IMR-90 (cell line): ENCODE measurements around the gene TCP11L1. TPM values are rescaled to one million over a fixed set of nuclear protein-coding genes. Genes with fewer than 3 reads are reported as not detected.

Experiments used
- ATAC-seq: fragments of 200-7000 bp; cut with Tn5 transposase; 2 replicates; pipeline ENCODE4 v1.9.1; 2020; ENCODE audit warnings: low read depth, mild to moderate bottlenecking, moderate library complexity
- BruUV-seq: library from RNA; stranded (reverse); fragments of 400-500 nt; replicated peaks from 2 replicates; lab custom pipeline; 2021; lab: Mats Ljungman, UMichigan
- CTCF ChIA-PET: fragments of 300-600 bp; formaldehyde crosslinking; extraction: SDS; loops from one replicate; lab custom pipeline; 2021; ENCODE audit warnings: antibody characterized with exemption; lab: Yijun Ruan, JAX
- POLR2A ChIA-PET: fragments of 300-600 bp; sonication (Branson Sonifier 250); formaldehyde crosslinking; loops from one replicate; lab custom pipeline; 2022; ENCODE audit warnings: antibody characterized with exemption; ENCODE audit not compliant: unreplicated experiment; lab: Charles Lee
- DNase-seq: peaks from one replicate; pipeline ENCODE4 v3.0.0; 2013
- H2AFZ ChIP-seq: replicated peaks from 2 replicates; pipeline ENCODE3; 2013; ENCODE audit warnings: low read length, mild to moderate bottlenecking; ENCODE audit not compliant: poor library complexity
- H2AK5ac ChIP-seq: 2 replicates; pipeline ENCODE4 v1.6.1; 2013; ENCODE audit warnings: low read depth, low read length, inconsistent platforms
- H2AK9ac ChIP-seq: replicated peaks from 2 replicates; pipeline ENCODE3; 2013; ENCODE audit warnings: mild to moderate bottlenecking, low read depth, low read length, moderate library complexity; ENCODE audit not compliant: poor library complexity
- H2BK120ac ChIP-seq: 2 replicates; pipeline ENCODE4 v1.6.1; 2013; ENCODE audit warnings: low read depth, low read length, inconsistent platforms
- H2BK15ac ChIP-seq: 3 replicates; pipeline ENCODE4 v1.6.1; 2013; ENCODE audit warnings: low read depth, low read length, inconsistent platforms
- H2BK20ac ChIP-seq: 2 replicates; pipeline ENCODE4 v1.6.1; 2013; ENCODE audit warnings: low read depth, mild to moderate bottlenecking, inconsistent platforms, low read length, moderate library complexity
- H2BK5ac ChIP-seq: 2 replicates; pipeline ENCODE4 v1.6.1; 2013; ENCODE audit warnings: mild to moderate bottlenecking, low read depth, low read length, inconsistent platforms; ENCODE audit not compliant: poor library complexity, severe bottlenecking
- H3K14ac ChIP-seq: replicated peaks from 2 replicates; pipeline ENCODE4 v1.6.1; 2013; ENCODE audit warnings: low read depth, low read length, inconsistent platforms
- H3K18ac ChIP-seq: 2 replicates; pipeline ENCODE4 v1.6.1; 2013; ENCODE audit warnings: low read depth, low read length, control low read depth
- H3K23ac ChIP-seq: 2 replicates; pipeline ENCODE4 v1.6.1; 2013; ENCODE audit warnings: low read depth, low read length, inconsistent platforms
- H3K27ac ChIP-seq: 2 replicates; pipeline ENCODE4 v1.5.1; 2013; ENCODE audit warnings: mild to moderate bottlenecking, control low read depth, low read length; ENCODE audit not compliant: insufficient read depth
- H3K27me3 ChIP-seq: 2 replicates; pipeline ENCODE4 v1.6.1; 2013; ENCODE audit warnings: low read length; ENCODE audit not compliant: control insufficient read depth, insufficient read depth
- H3K36me3 ChIP-seq: 2 replicates; pipeline ENCODE4 v1.6.1; 2013; ENCODE audit warnings: low read length, mixed read lengths; ENCODE audit not compliant: control insufficient read depth, insufficient read depth
- H3K4ac ChIP-seq: 2 replicates; pipeline ENCODE4 v1.6.1; 2013; ENCODE audit warnings: low read depth, low read length, inconsistent platforms
- H3K4me1 ChIP-seq: 2 replicates; pipeline ENCODE4 v1.6.1; 2013; ENCODE audit warnings: low read length, mixed read lengths; ENCODE audit not compliant: control insufficient read depth, insufficient read depth
- H3K4me2 ChIP-seq: 2 replicates; pipeline ENCODE4 v1.6.1; 2013; ENCODE audit warnings: low read depth, mild to moderate bottlenecking, control low read depth, low read length, moderate library complexity
- H3K4me3 ChIP-seq: 2 replicates; pipeline ENCODE4 v1.5.1; 2013; ENCODE audit warnings: low read depth, mild to moderate bottlenecking, control low read depth, low read length, moderate library complexity; ENCODE audit not compliant: insufficient read depth
- H3K56ac ChIP-seq: 2 replicates; pipeline ENCODE4 v1.6.1; 2013; ENCODE audit warnings: low read length, inconsistent platforms; ENCODE audit not compliant: insufficient read depth; ENCODE audit errors: extremely low read depth
- H3K79me1 ChIP-seq, 2 experiments: 2 replicates each; pipeline ENCODE4 v1.6.1; 2013; ENCODE audit warnings: low read length in 2 of 2, inconsistent platforms in 1 of 2, low read depth in 1 of 2
- H3K9ac ChIP-seq: 2 replicates; pipeline ENCODE4 v1.6.1; 2013; ENCODE audit warnings: low read depth, low read length, control low read depth
- H3K9me1 ChIP-seq: 2 replicates; pipeline ENCODE4 v1.6.1; 2013; ENCODE audit warnings: low read length, inconsistent platforms; ENCODE audit not compliant: insufficient read depth
- H3K9me3 ChIP-seq: 2 replicates; pipeline ENCODE4 v1.6.1; 2013; ENCODE audit warnings: low read length; ENCODE audit not compliant: control insufficient read depth, insufficient read depth
- H4K20me1 ChIP-seq: 2 replicates; pipeline ENCODE4 v1.6.1; 2013; ENCODE audit warnings: low read length, inconsistent platforms; ENCODE audit not compliant: insufficient read depth
- H4K5ac ChIP-seq: 2 replicates; pipeline ENCODE4 v1.6.1; 2013; ENCODE audit warnings: mild to moderate bottlenecking, low read depth, low read length, control low read depth
- H4K8ac ChIP-seq, 2 experiments: 2 replicates each; pipeline ENCODE4 v1.6.1; 2013; ENCODE audit warnings: low read depth in 2 of 2, low read length in 2 of 2, control low read depth in 1 of 2, inconsistent platforms in 1 of 2
- H4K91ac ChIP-seq: 2 replicates; pipeline ENCODE4 v1.6.1; 2013; ENCODE audit warnings: low read depth, low read length, inconsistent platforms; ENCODE audit not compliant: insufficient read depth
- BHLHE40 ChIP-seq: fragments of 150-350 bp; IDR thresholded peaks from 2 replicates; pipeline ENCODE4 v1.6.1; 2016; ENCODE audit warnings: mild to moderate bottlenecking, low read depth, low read length
- CEBPB ChIP-seq: IDR thresholded peaks from 2 replicates; pipeline ENCODE4 v1.6.1; 2012; ENCODE audit warnings: low read depth, low read length, improper control_type of control experiment
- CHD1 ChIP-seq: IDR thresholded peaks from 2 replicates; pipeline ENCODE4 v1.6.1; 2012; ENCODE audit warnings: low read depth, low read length, improper control_type of control experiment
- MAFK ChIP-seq: IDR thresholded peaks from 2 replicates; pipeline ENCODE4 v1.6.1; 2012; ENCODE audit warnings: low read depth, low read length, improper control_type of control experiment
- MAZ ChIP-seq: IDR thresholded peaks from 2 replicates; pipeline ENCODE4 v1.6.1; 2012; ENCODE audit warnings: low read depth, mild to moderate bottlenecking, low read length, improper control_type of control experiment, moderate library complexity, borderline replicate concordance
- MXI1 ChIP-seq: IDR thresholded peaks from 2 replicates; pipeline ENCODE4 v1.6.1; 2012; ENCODE audit warnings: low read depth, mild to moderate bottlenecking, low read length, moderate library complexity, borderline replicate concordance
- NFE2L2 ChIP-seq: fragments of 150-350 bp; IDR thresholded peaks from 2 replicates; pipeline ENCODE4 v1.6.1; 2016; ENCODE audit warnings: low read depth, mild to moderate bottlenecking, low read length
- POLR2A ChIP-seq: IDR thresholded peaks from 2 replicates; pipeline ENCODE4 v1.6.1; 2012; ENCODE audit warnings: mild to moderate bottlenecking, low read depth, low read length
- RAD21 ChIP-seq: IDR thresholded peaks from 2 replicates; pipeline ENCODE4 v1.6.1; 2012; ENCODE audit warnings: low read length, improper control_type of control experiment
- RCOR1 ChIP-seq: IDR thresholded peaks from 2 replicates; pipeline ENCODE4 v1.6.1; 2012; ENCODE audit warnings: mild to moderate bottlenecking, low read length, improper control_type of control experiment; ENCODE audit not compliant: insufficient replicate concordance
- RFX5 ChIP-seq: IDR thresholded peaks from 2 replicates; pipeline ENCODE4 v1.8.0; 2012; ENCODE audit warnings: low read depth, mild to moderate bottlenecking, low read length, moderate library complexity
- WGBS, 2 experiments: methylation state at CpG; one replicate each; pipeline versions ENCODE4 v1.1.5 to v1.1.7; 2013; ENCODE audit warnings: missing lambda C conversion rate in 2 of 2; ENCODE audit not compliant: insufficient read length in 1 of 2; ENCODE audit errors: extremely low coverage in 2 of 2; 5-methylcytosine and 5-hydroxymethylcytosine counted together
- dilution Hi-C: fragments of 300-500 bp; cut with HindIII; formaldehyde crosslinking; loops from one replicate; pipeline ENCODE4 v1.14.3; 2018; ENCODE audit warnings: low sequenced_read_pairs; ENCODE audit not compliant: unreplicated experiment
- in situ Hi-C: fragments of 300-500 bp; cut with MboI; formaldehyde crosslinking; loops from 3 replicates; pipeline ENCODE4 v1.14.3; 2019; ENCODE audit warnings: low sequenced_read_pairs, inconsistent platforms, mixed read lengths
- intact Hi-C: fragments of 100-400 bp; cut with micrococcal nuclease; formaldehyde crosslinking; loops from 2 replicates; pipeline ENCODE4 v1.10.0; 2022
- polyA plus RNA-seq, 3 experiments: library from polyadenylated mRNA; depleted of rRNA; stranded (reverse); fragments of >200 nt; gene quantifications; 2 replicates each; pipeline ENCODE4 v1.2.3, GENCODE V29; 2012; ENCODE audit warnings: low replicate concordance in 1 of 3
- total RNA-seq: library from RNA; depleted of rRNA; stranded (reverse); fragments of >200 nt; gene quantifications from 2 replicates; pipeline ENCODE4 v1.2.3, GENCODE V29; 2012
- TF ChIP-seq, protein P1 (sequence below): conservative IDR thresholded peaks from 2 replicates; pipeline ENCODE4 v1.5.1; 2012; ENCODE audit warnings: mild to moderate bottlenecking, low read depth, low read length, improper control_type of control experiment
- TF ChIP-seq, protein P2 (sequence below): fragments of 150-350 bp; IDR thresholded peaks from 2 replicates; pipeline ENCODE4 v1.6.1; 2017; ENCODE audit warnings: mild to moderate bottlenecking, antibody characterized with exemption, low read length, low read depth
- TF ChIP-seq, protein P3 (sequence below): fragments of 150-350 bp; IDR thresholded peaks from 2 replicates; pipeline ENCODE4 v1.6.1; 2016; ENCODE audit warnings: low read depth, mild to moderate bottlenecking, low read length, moderate library complexity, borderline replicate concordance

TCP11L1 gene
- total and polyA plus RNA-seq, 2 of the 4 experiments (the other 2 are of a cell fraction): 13.9 to 17.4 TPM

DNA sequence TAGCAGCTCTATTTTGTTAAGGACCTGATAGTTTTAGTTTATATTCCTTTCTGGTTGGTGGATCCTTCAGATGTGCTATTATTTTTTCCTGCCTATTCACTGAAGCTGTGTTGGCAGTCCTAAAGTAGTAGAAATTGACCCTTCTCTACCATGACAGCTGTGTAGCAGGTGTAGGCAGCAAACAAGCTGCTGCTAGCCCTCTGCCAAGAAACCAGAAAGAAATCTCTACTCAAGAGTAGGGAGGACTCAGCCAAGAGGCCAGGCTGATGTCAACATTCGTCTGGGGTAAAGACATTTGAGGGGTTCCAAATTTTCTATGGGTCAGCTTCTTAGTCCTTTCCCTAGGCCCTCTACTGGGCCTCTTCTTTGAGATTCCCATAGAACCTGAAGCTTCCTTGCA, 70.7 kb downstream of the TCP11L1 start:
- in situ Hi-C loops: no loop called here
- no peak overlapping the region for H3K18ac ChIP-seq
- H3K14ac ChIP-seq: no peak overlapping the region
- H3K4me2 ChIP-seq: no peak overlapping the region
- no peak overlapping the region for H3K4ac ChIP-seq
- no peak overlapping the region for H4K91ac ChIP-seq
- H3K56ac ChIP-seq: no peak overlapping the region
- H3K4me1 ChIP-seq: no peaks in the 10 kb centered on the region
- H4K8ac ChIP-seq: no peak overlapping the region
- TF ChIP-seq CEBPB (no peak), POLR2A (no peak), MAFK (no peak), MAZ (no peak), RCOR1 (no peak), BHLHE40 (no peak), RAD21 (no peak), NFE2L2 (no peak), CHD1 (no peak), MXI1 (no peak), RFX5 (no peak)
- TF ChIP-seq, protein P1, sequence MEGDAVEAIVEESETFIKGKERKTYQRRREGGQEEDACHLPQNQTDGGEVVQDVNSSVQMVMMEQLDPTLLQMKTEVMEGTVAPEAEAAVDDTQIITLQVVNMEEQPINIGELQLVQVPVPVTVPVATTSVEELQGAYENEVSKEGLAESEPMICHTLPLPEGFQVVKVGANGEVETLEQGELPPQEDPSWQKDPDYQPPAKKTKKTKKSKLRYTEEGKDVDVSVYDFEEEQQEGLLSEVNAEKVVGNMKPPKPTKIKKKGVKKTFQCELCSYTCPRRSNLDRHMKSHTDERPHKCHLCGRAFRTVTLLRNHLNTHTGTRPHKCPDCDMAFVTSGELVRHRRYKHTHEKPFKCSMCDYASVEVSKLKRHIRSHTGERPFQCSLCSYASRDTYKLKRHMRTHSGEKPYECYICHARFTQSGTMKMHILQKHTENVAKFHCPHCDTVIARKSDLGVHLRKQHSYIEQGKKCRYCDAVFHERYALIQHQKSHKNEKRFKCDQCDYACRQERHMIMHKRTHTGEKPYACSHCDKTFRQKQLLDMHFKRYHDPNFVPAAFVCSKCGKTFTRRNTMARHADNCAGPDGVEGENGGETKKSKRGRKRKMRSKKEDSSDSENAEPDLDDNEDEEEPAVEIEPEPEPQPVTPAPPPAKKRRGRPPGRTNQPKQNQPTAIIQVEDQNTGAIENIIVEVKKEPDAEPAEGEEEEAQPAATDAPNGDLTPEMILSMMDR: no peak
- TF ChIP-seq, protein P2, sequence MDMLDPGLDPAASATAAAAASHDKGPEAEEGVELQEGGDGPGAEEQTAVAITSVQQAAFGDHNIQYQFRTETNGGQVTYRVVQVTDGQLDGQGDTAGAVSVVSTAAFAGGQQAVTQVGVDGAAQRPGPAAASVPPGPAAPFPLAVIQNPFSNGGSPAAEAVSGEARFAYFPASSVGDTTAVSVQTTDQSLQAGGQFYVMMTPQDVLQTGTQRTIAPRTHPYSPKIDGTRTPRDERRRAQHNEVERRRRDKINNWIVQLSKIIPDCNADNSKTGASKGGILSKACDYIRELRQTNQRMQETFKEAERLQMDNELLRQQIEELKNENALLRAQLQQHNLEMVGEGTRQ: no peak
- TF ChIP-seq, protein P3, sequence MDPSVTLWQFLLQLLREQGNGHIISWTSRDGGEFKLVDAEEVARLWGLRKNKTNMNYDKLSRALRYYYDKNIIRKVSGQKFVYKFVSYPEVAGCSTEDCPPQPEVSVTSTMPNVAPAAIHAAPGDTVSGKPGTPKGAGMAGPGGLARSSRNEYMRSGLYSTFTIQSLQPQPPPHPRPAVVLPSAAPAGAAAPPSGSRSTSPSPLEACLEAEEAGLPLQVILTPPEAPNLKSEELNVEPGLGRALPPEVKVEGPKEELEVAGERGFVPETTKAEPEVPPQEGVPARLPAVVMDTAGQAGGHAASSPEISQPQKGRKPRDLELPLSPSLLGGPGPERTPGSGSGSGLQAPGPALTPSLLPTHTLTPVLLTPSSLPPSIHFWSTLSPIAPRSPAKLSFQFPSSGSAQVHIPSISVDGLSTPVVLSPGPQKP: no peak
- no peaks in the 10 kb centered on the region for H3K9me1 ChIP-seq
- H4K20me1 ChIP-seq: no peaks in the 10 kb centered on the region
- ATAC-seq (peak; percentile 21; the same call in 1 of the 2 replicates), DNase-seq (no peak)
- H3K23ac ChIP-seq: no peak overlapping the region
- H2BK5ac ChIP-seq: no peak overlapping the region
- no peak overlapping the region for H3K9ac ChIP-seq
- no peak overlapping the region for H3K4me3 ChIP-seq
- no peak overlapping the region for H2BK20ac ChIP-seq
- H2BK15ac ChIP-seq: no peak overlapping the region
- WGBS, 2 experiments: no CpG with 5 or more reads among the region's 1 CpG
- H3K27ac ChIP-seq: no peak overlapping the region
- intact Hi-C loops: no loop called here
- H3K79me1 ChIP-seq: no peaks in the 10 kb centered on the region
- no TSS peak for BruUV-seq
- no peaks in the 10 kb centered on the region for H3K36me3 ChIP-seq
- dilution Hi-C loops: no loop called here
- no peaks in the 10 kb centered on the region for H3K27me3 ChIP-seq
- H2AK5ac ChIP-seq: no peak overlapping the region
- no peak overlapping the region for H2AK9ac ChIP-seq
- H3K9me3 ChIP-seq: no peaks in the 10 kb centered on the region
- CTCF ChIA-PET: interaction anchor here (1.0 kb wide), 1 partner anchor 14 kb away, joined by 3 read pairs; no protein-coding TSS in a partner anchor
- POLR2A ChIA-PET: no interaction called here
- H2AFZ ChIP-seq: no peak overlapping the region
- no peak overlapping the region for H4K5ac ChIP-seq
- no peak overlapping the region for H2BK120ac ChIP-seq
